Activated T-cell treated with anti-CD3 and anti-CD28 coated beads, Interleukin-2, amount 50 U/mL, for 48 hours (primary cell): ENCODE measurements around the gene CFAP43.
"Not testable (repeated sequence)": the region's sequence is repeated elsewhere in the genome, so short reads cannot be mapped to it uniquely, and the experiment has no call there.

Experiments used
- DNase-seq, 2 experiments: peaks; one replicate each; pipeline ENCODE4 v3.0.0-alpha.2; 2020

The CFAP43 gene

GRCh38 chr10:104257235-104257634 is 25.1 kb upstream of the CFAP43 start:
- no peak for DNase-seq

- no peak for DNase-seq
Measured at GRCh38 chr10:104256335-104256961, 24.3 kb upstream of the CFAP43 start.

GRCh38 chr10:104255311-104255981 is 23.3 kb upstream of the CFAP43 start:
- DNase-seq: no peak

GRCh38 chr10:104254493-104255310 is 22.5 kb upstream of the CFAP43 start, which contains the start of gene GSTO1:
Gene GSTO1 (plus strand): TSS chr10:104254892. CDS start chr10:104254929, 37 bp downstream.
- peak; percentile 72 to 77 for DNase-seq

- DNase-seq: no peak
Measured at GRCh38 chr10:104253606-104254410, 21.6 kb upstream of the CFAP43 start.

- no peak for DNase-seq
Measured at GRCh38 chr10:104253106-104253505, 20.9 kb upstream of the CFAP43 start.

DNA sequence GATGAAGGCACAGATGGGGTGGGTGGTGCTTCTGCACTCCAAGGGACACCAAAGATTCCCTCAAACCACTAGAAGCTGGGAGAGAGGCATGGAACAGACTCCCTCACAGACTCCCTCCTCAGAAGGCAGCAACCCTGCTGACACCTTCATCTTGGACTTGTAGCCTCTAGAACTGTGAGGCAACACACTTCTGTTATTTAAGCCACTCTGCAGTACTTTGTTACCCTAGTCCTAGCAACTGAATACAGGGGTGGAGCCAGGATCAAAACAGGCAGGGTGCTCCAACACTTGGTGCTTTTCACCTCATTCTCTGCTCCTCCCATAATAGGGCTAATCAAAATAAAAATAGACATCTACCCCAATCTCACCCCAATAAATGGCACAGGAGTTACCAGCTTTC is 20.2 kb upstream of the CFAP43 start:
- no peak for DNase-seq

GRCh38 chr10:104251443-104251842 is 19.3 kb upstream of the CFAP43 start:
- no peak for DNase-seq

DNA sequence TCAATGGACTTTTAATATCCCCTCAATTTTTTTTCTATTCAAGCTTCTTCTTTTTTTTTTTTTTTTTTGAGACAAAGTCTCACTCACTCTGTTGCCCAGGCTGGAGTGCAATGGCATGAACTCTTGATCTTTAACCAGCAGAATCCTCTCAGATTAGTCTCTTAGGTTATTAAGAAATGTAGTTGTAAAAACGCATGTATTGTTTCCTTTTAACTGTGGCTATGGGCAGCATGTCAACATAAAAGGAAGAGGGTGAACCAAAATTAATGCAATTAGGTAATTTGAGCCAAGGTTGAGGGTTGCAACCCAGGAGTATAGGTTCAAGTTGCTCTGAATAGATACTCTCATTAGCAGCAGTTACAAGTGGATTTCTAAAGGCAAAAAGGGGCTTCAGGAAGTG is 18.2 kb upstream of the CFAP43 start:
- DNase-seq: no peak

DNA sequence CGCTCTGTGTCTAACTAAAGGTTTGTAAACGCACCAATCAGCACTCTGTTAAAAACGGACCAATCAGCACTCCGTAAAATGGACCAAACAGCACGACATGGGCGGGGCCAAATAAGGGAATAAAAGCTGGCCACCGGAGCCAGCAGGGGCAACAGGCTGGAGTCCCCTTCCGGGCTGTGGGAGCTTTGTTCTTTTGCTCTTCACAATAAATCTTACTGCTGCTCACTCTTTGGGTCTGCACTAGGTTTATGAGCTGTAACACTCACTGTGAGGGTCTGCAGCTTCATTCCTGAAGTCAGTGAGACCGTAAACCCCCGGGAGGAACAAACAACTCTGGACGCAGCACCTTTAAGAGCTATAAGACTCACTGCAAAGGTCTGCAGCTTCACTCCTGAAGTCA is 16.8 kb upstream of the CFAP43 start:
- DNase-seq: not testable (repeated sequence)

DNA sequence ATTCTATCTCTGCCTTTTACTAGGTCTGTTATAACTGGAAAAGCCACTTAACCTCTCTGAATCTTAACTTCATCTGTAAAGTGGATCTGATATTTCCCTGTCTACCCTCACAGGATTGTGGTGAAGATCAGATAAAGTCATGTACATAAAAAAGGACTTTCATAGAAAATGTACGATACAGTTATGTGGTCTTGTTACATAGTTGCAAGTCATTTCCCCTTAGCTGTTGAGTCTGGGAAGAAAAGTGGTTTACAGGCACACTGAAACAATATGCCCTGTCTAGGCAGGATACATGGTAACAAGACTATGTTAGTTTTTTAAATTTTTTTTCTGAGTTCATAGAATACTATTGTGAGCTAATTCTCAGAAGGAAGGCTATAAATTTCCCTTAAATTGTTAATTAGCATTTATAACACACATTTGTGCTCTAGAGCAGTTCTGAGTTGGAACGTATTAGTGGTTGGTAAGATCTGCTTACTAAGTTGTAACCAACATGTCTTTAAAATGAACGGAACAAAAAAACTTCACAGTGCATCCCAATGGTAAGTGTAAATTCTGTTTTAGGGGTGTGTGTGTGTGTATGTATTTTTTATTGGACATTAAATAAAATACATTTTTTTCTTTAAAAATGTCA is 15.5 kb upstream of the CFAP43 start:
- DNase-seq: no peak

- DNase-seq: no peak
Measured at GRCh38 chr10:104246976-104247375, 14.8 kb upstream of the CFAP43 start.

DNA sequence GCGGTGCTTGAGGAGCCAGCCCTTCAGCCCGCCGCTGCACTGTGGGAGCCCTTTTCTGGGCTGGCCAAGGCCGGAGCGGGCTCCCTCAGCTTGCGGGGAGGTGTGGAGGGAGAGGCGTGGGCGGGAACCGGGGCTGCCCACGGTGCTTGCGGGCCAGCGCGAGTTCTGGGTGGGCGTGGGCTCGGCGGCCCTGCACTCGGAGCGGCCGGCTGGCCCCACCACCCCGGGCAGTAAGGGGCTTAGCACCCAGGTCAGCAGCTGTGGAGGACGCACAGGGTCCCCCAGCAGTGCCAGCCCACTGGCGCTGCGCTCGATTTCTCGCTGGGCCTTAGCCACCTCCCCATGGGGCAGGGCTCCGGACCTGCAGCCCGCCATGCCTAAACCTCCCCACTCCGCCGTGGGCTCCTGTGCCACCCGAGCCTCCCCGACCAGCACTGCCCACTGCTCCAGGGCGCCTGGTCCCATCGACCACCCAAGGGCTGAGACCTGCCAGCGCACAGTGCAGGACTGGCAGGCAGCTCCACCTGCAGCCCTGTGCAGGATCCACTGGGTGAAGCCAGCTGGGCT is 13.0 kb upstream of the CFAP43 start:
- no peak for DNase-seq

- DNase-seq: no peak
Measured at GRCh38 chr10:104243512-104243911, 11.3 kb upstream of the CFAP43 start.

DNA sequence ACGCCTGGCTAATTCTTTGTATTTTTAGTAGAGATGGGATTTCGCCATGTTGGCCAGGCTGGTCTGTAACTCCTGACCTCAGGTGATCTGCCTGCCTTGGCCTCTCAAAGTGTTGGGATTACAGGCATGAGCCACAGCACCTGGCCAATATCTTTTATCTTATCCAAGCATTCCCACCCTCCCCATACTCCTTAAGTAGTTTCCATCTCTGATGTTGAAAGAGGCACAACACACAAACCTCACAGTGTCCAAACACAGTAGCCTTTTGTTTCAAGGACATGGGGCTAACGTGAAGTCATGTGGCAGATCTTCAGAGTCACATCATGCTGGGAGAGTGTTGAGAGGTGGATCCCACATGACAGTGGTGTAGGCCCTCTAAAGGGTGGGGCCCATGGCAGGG is 10.8 kb upstream of the CFAP43 start:
- not testable (repeated sequence) for DNase-seq

- DNase-seq: no peak
Measured at GRCh38 chr10:104242545-104242944, 10.4 kb upstream of the CFAP43 start.

DNA sequence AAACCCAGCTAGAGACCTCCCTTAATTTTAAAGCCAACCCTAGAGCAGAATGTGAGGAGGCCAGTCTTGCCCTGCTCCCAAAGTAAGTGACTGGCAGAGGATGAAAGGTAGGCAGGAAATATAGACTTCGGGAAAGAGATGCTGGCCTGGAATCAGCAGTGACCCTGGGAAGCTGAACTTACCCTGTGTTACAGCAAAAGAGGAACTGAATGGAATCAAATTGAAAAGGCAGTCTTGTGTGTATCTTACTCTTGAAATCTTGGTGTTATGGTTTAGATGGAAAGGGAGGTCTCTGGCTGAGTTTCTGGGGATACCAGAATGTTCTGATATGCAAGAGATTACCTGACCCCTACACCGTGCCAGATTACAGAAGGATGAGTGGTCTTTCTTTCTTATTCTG is 7.9 kb upstream of the CFAP43 start:
- DNase-seq: no peak

GRCh38 chr10:104235801-104236200 is 3.6 kb upstream of the CFAP43 start:
- no peak for DNase-seq

DNA sequence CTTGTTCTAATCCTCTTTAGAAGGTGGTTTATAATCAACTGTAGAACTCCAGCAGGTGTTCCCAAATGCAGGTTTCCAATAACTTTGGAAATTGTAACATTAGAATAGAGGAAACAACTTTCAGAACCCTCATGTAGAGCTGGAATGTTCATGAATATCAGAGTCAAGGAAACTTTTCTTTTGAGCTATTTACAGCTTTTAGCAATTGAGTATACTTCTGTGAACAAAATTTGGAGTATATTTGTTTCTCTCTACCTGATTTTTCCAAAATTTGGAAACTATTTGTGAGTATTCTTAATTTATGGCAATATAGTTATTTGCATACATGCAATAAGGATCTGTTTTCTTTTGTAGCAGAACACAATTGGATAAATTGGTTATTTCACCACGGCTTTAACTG is 2.8 kb upstream of the CFAP43 start:
- no peak for DNase-seq

DNA sequence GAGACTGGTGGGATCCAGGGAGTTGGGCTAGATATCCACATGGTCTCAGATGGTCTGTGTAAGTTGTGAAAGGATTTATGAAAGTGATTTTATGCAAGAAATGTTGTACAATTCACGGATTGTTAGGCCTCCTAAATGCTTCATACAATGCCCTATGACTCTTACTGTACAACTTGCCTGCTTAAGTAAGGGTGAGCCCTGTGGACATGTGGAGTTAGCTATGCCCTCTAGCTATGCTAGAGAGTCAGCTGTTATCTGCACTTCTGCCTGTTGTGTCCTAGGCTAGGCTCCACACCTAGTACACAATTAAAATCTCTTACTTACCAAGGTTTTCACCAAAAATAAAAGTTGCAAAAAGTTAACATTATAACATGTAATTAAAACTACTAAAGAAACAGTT is 1.7 kb upstream of the CFAP43 start:
- no peak for DNase-seq

- DNase-seq: no peak
Measured at GRCh38 chr10:104232613-104233102, 494 bp upstream of the CFAP43 start.

GRCh38 chr10:104230490-104230889 is 1.7 kb downstream of the CFAP43 start:
- no peak for DNase-seq
